GM10847 (cell line): Measurements from ENCODE around the gene NFATC2.

Experiments
- POLR2A ChIP-seq: IDR thresholded peaks from 2 replicates; pipeline ENCODE4 v1.6.1; 2011; ENCODE audit not compliant: insufficient read length; ENCODE audit errors: extremely low read depth

Gene NFATC2

GRCh38 chr20:51553897-51554486 lies 11.5 kb upstream of the NFATC2 start:
- no peak for TF ChIP-seq POLR2A

- no peak for TF ChIP-seq POLR2A
These were observed 8.7 kb upstream of the NFATC2 start for GRCh38 chr20:51551186-51551585.

- TF ChIP-seq POLR2A = no peak
These were observed 7.0 kb upstream of the NFATC2 start for GRCh38 chr20:51549474-51549873.

- no peak for TF ChIP-seq POLR2A
These were observed 5.4 kb upstream of the NFATC2 start for GRCh38 chr20:51547951-51548350.

GRCh38 chr20:51545515-51545914 lies 3.0 kb upstream of the NFATC2 start:
- TF ChIP-seq POLR2A = no peak

GRCh38 chr20:51543422-51543788 lies 886 bp upstream of the NFATC2 start:
- no peak for TF ChIP-seq POLR2A

- no peak for TF ChIP-seq POLR2A
These were observed 417 bp downstream of the NFATC2 start for GRCh38 chr20:51542033-51542570.

- no peak for TF ChIP-seq POLR2A
These were observed 1.1 kb downstream of the NFATC2 start for GRCh38 chr20:51541189-51542032.

- TF ChIP-seq POLR2A = no peak
These were observed 1.9 kb downstream of the NFATC2 start for GRCh38 chr20:51540580-51540979.

- TF ChIP-seq POLR2A = no peak
These were observed 6.1 kb downstream of the NFATC2 start for GRCh38 chr20:51536116-51537069.

- TF ChIP-seq POLR2A = no peak
These were observed 6.8 kb downstream of the NFATC2 start for GRCh38 chr20:51535674-51536073.

GRCh38 chr20:51535075-51535386 lies 7.5 kb downstream of the NFATC2 start:
- TF ChIP-seq POLR2A = no peak

- TF ChIP-seq POLR2A = no peak
These were observed 9.0 kb downstream of the NFATC2 start for GRCh38 chr20:51533291-51534172.

GRCh38 chr20:51532577-51533191 lies 9.8 kb downstream of the NFATC2 start:
- no peak for TF ChIP-seq POLR2A
